Transverse colon (tissue), 4 donors: Measurements from ENCODE around the gene SCLY. TPM values are rescaled to one million over a fixed set of nuclear protein-coding genes. Genes with fewer than 3 reads are reported as not detected.

ENCODE experiments used
- DNase-seq: peaks from one replicate; pipeline ENCODE4 v3.0.0-alpha.2; 2019
- H3K27ac ChIP-seq, 4 donors: fragments of 200-600 bp; sonication (generic); 2 replicates each; pipeline ENCODE4 v1.5.1; 2016 to 2018; ENCODE audit warnings: inconsistent platforms in 4 of 4
- H3K27me3 ChIP-seq: fragments of 200-600 bp; sonication (generic); 2 replicates; pipeline ENCODE4 v1.5.1; 2017; ENCODE audit warnings: inconsistent platforms
- H3K36me3 ChIP-seq, 4 donors: fragments of 200-600 bp; sonication (generic); 2 replicates each; pipeline ENCODE4 v1.5.1; 2017 to 2019; ENCODE audit warnings: inconsistent platforms in 4 of 4
- H3K4me1 ChIP-seq, 4 donors: fragments of 200-600 bp; sonication (generic); 2 replicates each; pipeline ENCODE4 v1.5.1; 2017 to 2020; ENCODE audit warnings: inconsistent platforms in 4 of 4
- H3K4me3 ChIP-seq, 4 donors: fragments of 200-600 bp; sonication (generic); 1 replicate in 1 of 4; 2 replicates in 3 of 4; pipeline versions ENCODE4 v1.5.1 to v1.6.1; 2017 to 2019; ENCODE audit warnings: inconsistent platforms in 4 of 4
- H3K9me3 ChIP-seq, 2 donors: fragments of 200-600 bp; sonication (generic); 2 replicates each; pipeline ENCODE4 v1.5.1; 2017 to 2019; ENCODE audit warnings: inconsistent platforms in 2 of 2
- CTCF ChIP-seq, 5 experiments: fragments of 200-600 bp in 3 of 5; fragments of 450-650 bp in 2 of 5; sonication (generic) in 3 of 5; IDR thresholded peaks; 1 replicate in 2 of 5; 2 replicates in 3 of 5; pipeline ENCODE4 v1.5.1; 2016 to 2017; ENCODE audit warnings: antibody characterized with exemption in 5 of 5, inconsistent platforms in 3 of 5, mild to moderate bottlenecking in 2 of 5, moderate library complexity in 1 of 5
- EP300 ChIP-seq: sonication (generic); formaldehyde crosslinking; IDR thresholded peaks from one replicate; pipeline ENCODE4 v1.6.1; 2017; ENCODE audit warnings: antibody characterized with exemption, low read depth
- POLR2A ChIP-seq: fragments of 450-650 bp; IDR thresholded peaks from one replicate; pipeline ENCODE4 v1.6.1; 2016; ENCODE audit warnings: antibody characterized with exemption, mild to moderate bottlenecking, moderate library complexity
- POLR2AphosphoS5 ChIP-seq, 3 donors: sonication (generic); formaldehyde crosslinking; IDR thresholded peaks; one replicate each; pipeline ENCODE4 v1.6.1; 2016; ENCODE audit warnings: antibody characterized with exemption in 3 of 3
- WGBS, 2 donors: methylation state at CpG; one replicate each; pipeline ENCODE4 v1.1.5; 2018; ENCODE audit warnings: low coverage in 1 of 2; 5-methylcytosine and 5-hydroxymethylcytosine counted together
- in situ Hi-C, 4 donors: fragments of 200-750 bp; cut with MboI; loops; one replicate each; pipeline versions ENCODE4 v1.15.0 to v1.15.1; 2017; ENCODE audit warnings: low sequenced_read_pairs in 3 of 4, low pct_ligation_motif_present in 1 of 4, low pct_unique_long_range_greater_than_20kb in 1 of 4
- intact Hi-C: fragments of 100-400 bp; cut with DNase I; formaldehyde crosslinking; loops from one replicate; pipeline ENCODE4 v1.15.1; 2023; ENCODE audit warnings: low total_unique reads
- total RNA-seq, 4 donors: library from RNA; depleted of rRNA; stranded (reverse); fragments of >200 nt; gene quantifications; one replicate each; pipeline ENCODE4 v1.1.0, GENCODE V29; 2016

SCLY gene
- total RNA-seq, 4 donors from 2014 or later = 9.4 to 24.3 (median 11.1) TPM

- intact Hi-C loops = loop anchor here (10.0 kb wide), 1 partner anchor 289 kb away; the partner anchor contains the start of gene RAMP1
- H3K27ac ChIP-seq = no peak overlapping the region
Observed at GRCh38 chr2:238143239-238143951, 82.6 kb downstream of the SCLY start.

GRCh38 chr2:238144262-238144661 lies 83.5 kb downstream of the SCLY start:
- Histone ChIP-seq H3K27ac (no peak overlapping the region), H3K4me3 (no peak overlapping the region), H3K27me3 (peaks cover 5% of the 10 kb centered on the region), H3K36me3 (no peaks in the 10 kb centered on the region), H3K4me1 (peaks cover 5 to 28% (median 26%) of the 10 kb centered on the region in 4 donors), H3K9me3 (no peaks in the 10 kb centered on the region)
- TF ChIP-seq POLR2AphosphoS5 (IDR thresholded peaks at IDR 0.05) (no peak), EP300 (no peak), POLR2A (no peak), CTCF (IDR thresholded peaks at IDR 0.05) (no peak)
- in situ Hi-C loops (no loop called here), intact Hi-C loops (loop anchor here (10.0 kb wide), 1 partner anchor 289 kb away; the partner anchor contains the start of gene RAMP1)
- DNase-seq = no peak
- WGBS, 2 donors = 82 to 89% methylated on average over 3 to 5 of the region's 5 CpGs

More at GRCh38 chr2:238143239-238143951, 82.6 kb downstream of the SCLY start:
- in situ Hi-C loops = no loop called here
- H3K27me3 ChIP-seq = peaks cover 5% of the 10 kb centered on the region
- H3K4me1 ChIP-seq = peaks cover 7 to 34% (median 29%) of the 10 kb centered on the region in 4 donors
- no peak overlapping the region for H3K4me3 ChIP-seq
- TF ChIP-seq POLR2A (no peak), POLR2AphosphoS5 (IDR thresholded peaks at IDR 0.05) (no peak), CTCF (IDR thresholded peaks at IDR 0.05) (no peak), EP300 (no peak)
- no peaks in the 10 kb centered on the region for H3K9me3 ChIP-seq
- H3K36me3 ChIP-seq = no peaks in the 10 kb centered on the region
- DNase-seq = no peak
- 30 to 58% methylated on average over 2 to 13 of the region's 20 CpGs for WGBS, 2 donors

DNA sequence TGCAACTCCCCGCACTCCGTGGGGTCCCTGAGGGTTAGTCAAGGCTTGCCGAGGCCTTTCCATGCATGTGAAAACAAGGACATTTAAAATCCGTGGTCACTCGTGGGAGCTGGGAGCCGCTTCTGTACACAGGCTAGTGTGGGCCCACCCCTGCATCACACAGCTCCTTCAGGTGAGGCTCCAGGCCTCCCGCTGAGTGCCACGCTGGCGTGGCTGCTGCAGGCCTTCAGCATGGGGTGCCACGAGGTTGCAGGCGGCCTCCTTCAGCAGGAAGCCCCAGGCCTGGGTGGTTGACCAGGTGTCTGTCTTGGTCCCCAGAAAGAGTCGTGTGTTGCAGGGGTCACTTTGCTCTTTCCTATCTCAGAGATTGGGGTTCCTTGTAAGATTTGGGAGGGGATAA lies 84.2 kb downstream of the SCLY start:
- in situ Hi-C loops (no loop called here), intact Hi-C loops (loop anchor here (10.0 kb wide), 1 partner anchor 290 kb away; the partner anchor contains the start of gene RAMP1)
- Histone ChIP-seq H3K27me3 (peaks cover 5% of the 10 kb centered on the region), H3K4me1 (peaks cover 5 to 28% (median 26%) of the 10 kb centered on the region in 4 donors), H3K36me3 (no peaks in the 10 kb centered on the region), H3K9me3 (no peaks in the 10 kb centered on the region), H3K4me3 (no peak overlapping the region), H3K27ac (no peak overlapping the region)
- 76% methylated on average over 12 of the region's 12 CpGs; no CpG with 5 or more reads in 1 of the 2 donors for WGBS, 2 donors
- TF ChIP-seq EP300 (no peak), POLR2A (no peak), CTCF (IDR thresholded peaks at IDR 0.05) (no peak), POLR2AphosphoS5 (IDR thresholded peaks at IDR 0.05) (no peak)
- no peak for DNase-seq

DNA sequence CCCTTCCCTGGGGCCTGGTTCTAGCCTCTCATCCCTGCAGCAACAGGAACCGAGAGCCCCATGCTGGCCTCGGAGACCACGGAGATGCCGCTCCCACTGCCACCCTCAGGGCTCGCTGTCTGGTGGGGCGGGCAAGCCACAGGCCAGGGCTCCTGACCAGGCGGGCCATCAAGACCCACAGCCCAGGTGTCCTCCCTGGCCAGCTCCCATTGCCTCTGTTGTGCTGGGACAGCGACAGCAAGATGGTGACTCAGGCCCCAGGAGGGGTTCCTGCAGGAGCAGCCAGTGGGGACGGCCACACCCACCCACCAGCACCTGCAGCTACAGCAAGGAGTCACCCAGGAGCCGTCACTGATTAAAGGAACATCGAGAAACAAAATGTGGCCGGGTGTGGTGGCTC lies 85.0 kb downstream of the SCLY start:
- H3K27ac ChIP-seq = no peak overlapping the region
- no peaks in the 10 kb centered on the region for H3K9me3 ChIP-seq
- no peak for DNase-seq
- TF ChIP-seq EP300 = no peak
- TF ChIP-seq CTCF (IDR thresholded peaks at IDR 0.05) = no peak
- TF ChIP-seq POLR2A = no peak
- TF ChIP-seq POLR2AphosphoS5 (IDR thresholded peaks at IDR 0.05) = no peak
- no peak overlapping the region for H3K4me3 ChIP-seq
- intact Hi-C loops = loop anchor here (10.0 kb wide), 1 partner anchor 291 kb away; the partner anchor contains the start of gene RAMP1
- in situ Hi-C loops = no loop called here
- H3K4me1 ChIP-seq = peaks cover 5 to 28% (median 26%) of the 10 kb centered on the region in 4 donors
- no peaks in the 10 kb centered on the region for H3K36me3 ChIP-seq
- H3K27me3 ChIP-seq = peaks cover 5% of the 10 kb centered on the region
- 67% methylated on average over 11 of the region's 12 CpGs; no CpG with 5 or more reads in 1 of the 2 donors for WGBS, 2 donors
